Stimulated activated CD4-positive, alpha-beta T cell treated with anti-CD3 and anti-CD28 coated beads, Interleukin-4, amount 100 ng/mL, for 24 hours (primary cell): ENCODE measurements around the gene KREMEN2.
A peak's percentile ranks its signal among the peaks of the same experiment; 100 is the strongest.

Source experiments
- DNase-seq: peaks from one replicate; pipeline ENCODE4 v3.0.0-alpha.2; 2020

KREMEN2 gene

GRCh38 chr16:2981177-2981898 is 17.3 kb downstream of the KREMEN2 start:
- no peak for DNase-seq

GRCh38 chr16:2981899-2982250 is 17.8 kb downstream of the KREMEN2 start:
- no peak for DNase-seq

GRCh38 chr16:2982402-2982801 is 18.3 kb downstream of the KREMEN2 start:
- no peak for DNase-seq

- peak; percentile 74 for DNase-seq
These were observed 19.6 kb downstream of the KREMEN2 start for GRCh38 chr16:2983706-2984136.

- DNase-seq = no peak
These were observed 21.4 kb downstream of the KREMEN2 start for GRCh38 chr16:2985462-2985861.

GRCh38 chr16:2985893-2986355 is 21.8 kb downstream of the KREMEN2 start:
- no peak for DNase-seq

GRCh38 chr16:2986623-2987188 is 22.6 kb downstream of the KREMEN2 start:
- DNase-seq = no peak

GRCh38 chr16:2987286-2987685 is 23.2 kb downstream of the KREMEN2 start:
- no peak for DNase-seq

GRCh38 chr16:2987833-2988232 is 23.8 kb downstream of the KREMEN2 start:
- DNase-seq = no peak

- no peak for DNase-seq
These were observed 24.6 kb downstream of the KREMEN2 start for GRCh38 chr16:2988590-2989099.

- no peak for DNase-seq
These were observed 26.8 kb downstream of the KREMEN2 start for GRCh38 chr16:2990891-2991290.

GRCh38 chr16:2991566-2992261 is 27.6 kb downstream of the KREMEN2 start:
- DNase-seq = no peak

GRCh38 chr16:2992383-2993081 is 28.5 kb downstream of the KREMEN2 start:
- no peak for DNase-seq

GRCh38 chr16:2996298-2996697 is 32.2 kb downstream of the KREMEN2 start:
- DNase-seq = no peak

GRCh38 chr16:2999929-3000328 is 35.9 kb downstream of the KREMEN2 start:
- DNase-seq = no peak

- DNase-seq = no peak
These were observed 36.5 kb downstream of the KREMEN2 start for GRCh38 chr16:3000540-3000939.

- no peak for DNase-seq
These were observed 37.2 kb downstream of the KREMEN2 start for GRCh38 chr16:3001316-3001715.

- DNase-seq = peak; percentile 97
These were observed 39.7 kb downstream of the KREMEN2 start for GRCh38 chr16:3003582-3004270.

GRCh38 chr16:3004319-3004718 is 40.2 kb downstream of the KREMEN2 start:
- DNase-seq = no peak

- DNase-seq = no peak
These were observed 40.8 kb downstream of the KREMEN2 start for GRCh38 chr16:3004781-3005284.

GRCh38 chr16:3007059-3007956 is 43.2 kb downstream of the KREMEN2 start:
- DNase-seq = no peak
